H1 (cell line): ENCODE results near the gene DYNC2H1. TPM values are rescaled to one million over a fixed set of nuclear protein-coding genes. Genes with fewer than 3 reads are reported as not detected.

Experiments
- CTCF ChIA-PET: fragments of 300-600 bp; sonication (Branson Sonifier 250); formaldehyde crosslinking; loops from one replicate; lab custom pipeline; 2021; ENCODE audit not compliant: partially characterized antibody; lab: Charles Lee
- POLR2A ChIA-PET: fragments of 300-600 bp; sonication (Branson Sonifier 250); formaldehyde crosslinking; loops from one replicate; lab custom pipeline; 2021; ENCODE audit warnings: inconsistent platforms; ENCODE audit not compliant: partially characterized antibody; lab: Charles Lee
- DNase-seq, 2 experiments: peaks; one replicate each; pipeline versions ENCODE4 v3.0.0 to v3.0.0-alpha.2; 2010 to 2022; ENCODE audit warnings: low spot score in 2 of 2, low read depth in 1 of 2, mixed read lengths in 1 of 2
- FAIRE-seq: peaks from 2 replicates; lab custom pipeline; 2011; peaks lifted over from hg19 to GRCh38; lab: Jason Lieb, UNC
- H2AFZ ChIP-seq: 2 replicates; pipeline ENCODE4 v1.8.1; 2012; ENCODE audit warnings: low read length, inconsistent platforms
- H2AK5ac ChIP-seq: 2 replicates; pipeline ENCODE4 v1.6.1; 2013; ENCODE audit warnings: low read depth, low read length
- H2BK120ac ChIP-seq: replicated peaks from 2 replicates; pipeline ENCODE3; 2013; ENCODE audit warnings: low read depth, low read length, inconsistent platforms
- H2BK12ac ChIP-seq: 2 replicates; pipeline ENCODE4 v1.6.1; 2013; ENCODE audit warnings: low read depth, low read length
- H2BK15ac ChIP-seq: 2 replicates; pipeline ENCODE4 v1.6.1; 2013; ENCODE audit warnings: low read length
- H2BK20ac ChIP-seq: 2 replicates; pipeline ENCODE4 v1.6.1; 2013; ENCODE audit warnings: low read length
- H2BK5ac ChIP-seq: 2 replicates; pipeline ENCODE4 v1.6.1; 2013; ENCODE audit warnings: low read depth, low read length
- H3K14ac ChIP-seq: 2 replicates; pipeline ENCODE4 v1.6.1; 2013; ENCODE audit warnings: inconsistent platforms; ENCODE audit not compliant: insufficient read length
- H3K18ac ChIP-seq: 2 replicates; pipeline ENCODE4 v1.6.1; 2013; ENCODE audit warnings: low read length; ENCODE audit errors: extremely low read depth
- H3K23ac ChIP-seq: 2 replicates; pipeline ENCODE4 v1.6.1; 2013; ENCODE audit warnings: inconsistent platforms; ENCODE audit not compliant: insufficient read length
- H3K23me2 ChIP-seq: 2 replicates; pipeline ENCODE4 v1.6.1; 2013; ENCODE audit warnings: low read depth, low read length
- H3K27ac ChIP-seq: 2 replicates; pipeline ENCODE4 v1.6.1; 2011; ENCODE audit warnings: low read depth, low read length, inconsistent platforms
- H3K27me3 ChIP-seq, 4 experiments: replicated peaks in 1 of 4; 1 replicate in 1 of 4; 2 replicates in 3 of 4; pipeline versions ENCODE4 v1.6.1 to v1.8.1; 2011 to 2013; ENCODE audit warnings: low read length in 3 of 4, mild to moderate bottlenecking in 3 of 4, inconsistent platforms in 2 of 4, mixed read lengths in 2 of 4, moderate library complexity in 1 of 4; ENCODE audit not compliant: control insufficient read depth in 3 of 4, insufficient read depth in 3 of 4; ENCODE audit errors: extremely low read depth in 1 of 4
- H3K36me3 ChIP-seq, 4 experiments: 2 replicates each; pipeline versions ENCODE4 v1.6.1 to v1.8.1; 2011 to 2013; ENCODE audit warnings: mild to moderate bottlenecking in 4 of 4, low read length in 3 of 4, moderate library complexity in 2 of 4, control low read depth in 1 of 4, inconsistent platforms in 1 of 4; ENCODE audit not compliant: insufficient read depth in 4 of 4, control insufficient read depth in 2 of 4
- H3K4ac ChIP-seq: replicated peaks from 2 replicates; pipeline ENCODE3; 2013; ENCODE audit warnings: low read length, low read depth, mixed read lengths, inconsistent platforms; ENCODE audit not compliant: insufficient read length
- H3K4me1 ChIP-seq, 4 experiments: replicated peaks in 1 of 4; 1 replicate in 1 of 4; 2 replicates in 3 of 4; pipeline versions ENCODE4 v1.6.1 to v1.8.1; 2011 to 2013; ENCODE audit warnings: low read length in 3 of 4, inconsistent platforms in 2 of 4, mixed read lengths in 1 of 4; ENCODE audit not compliant: insufficient read depth in 4 of 4, control insufficient read depth in 3 of 4
- H3K4me2 ChIP-seq, 2 experiments: 2 replicates each; pipeline versions ENCODE4 v1.6.1 to v1.8.1; 2011 to 2013; ENCODE audit warnings: low read depth in 2 of 2, low read length in 2 of 2, control low read depth in 1 of 2, inconsistent platforms in 1 of 2, mild to moderate bottlenecking in 1 of 2; ENCODE audit not compliant: insufficient read depth in 1 of 2
- H3K4me3 ChIP-seq, 4 experiments: fragments of 200-600, 300-600 bp in 1 of 4; sonication (generic), shearing (Covaris generic), sonication (Bioruptor Twin) in 1 of 4; 2 replicates each; pipeline versions ENCODE4 v1.5.1 to v1.8.1; 2011 to 2016; ENCODE audit warnings: low read length in 4 of 4, low read depth in 3 of 4, control low read depth in 2 of 4, inconsistent platforms in 2 of 4, mild to moderate bottlenecking in 2 of 4, mixed read lengths in 1 of 4, moderate library complexity in 1 of 4; ENCODE audit not compliant: insufficient read depth in 2 of 4; ENCODE audit errors: extremely low read depth in 1 of 4
- H3K56ac ChIP-seq: replicated peaks from 2 replicates; pipeline ENCODE3; 2013; ENCODE audit warnings: low read depth, mild to moderate bottlenecking, mixed read lengths, low read length, inconsistent platforms; ENCODE audit not compliant: insufficient read length
- H3K79me1 ChIP-seq: 2 replicates; pipeline ENCODE4 v1.6.1; 2013; ENCODE audit warnings: low read depth, low read length, control low read depth
- H3K79me2 ChIP-seq, 2 experiments: 2 replicates each; pipeline versions ENCODE4 v1.6.1 to v1.8.1; 2012 to 2013; ENCODE audit warnings: low read length in 2 of 2, mild to moderate bottlenecking in 2 of 2, inconsistent platforms in 1 of 2; ENCODE audit not compliant: insufficient read depth in 2 of 2, control insufficient read depth in 1 of 2
- H3K9ac ChIP-seq, 4 experiments: replicated peaks in 1 of 4; 1 replicate in 1 of 4; 2 replicates in 3 of 4; pipeline versions ENCODE4 v1.6.1 to v1.8.1; 2011 to 2013; ENCODE audit warnings: low read depth in 3 of 4, low read length in 3 of 4, control low read depth in 2 of 4, mild to moderate bottlenecking in 2 of 4, moderate library complexity in 2 of 4, inconsistent platforms in 1 of 4; ENCODE audit errors: extremely low read depth in 1 of 4
- H3K9me3 ChIP-seq, 2 experiments: 2 replicates each; pipeline versions ENCODE4 v1.6.1 to v1.8.1; 2012 to 2013; ENCODE audit warnings: mild to moderate bottlenecking in 2 of 2, moderate library complexity in 2 of 2, control low read depth in 1 of 2, inconsistent platforms in 1 of 2, low read depth in 1 of 2, low read length in 1 of 2, mixed read lengths in 1 of 2; ENCODE audit not compliant: insufficient read depth in 2 of 2
- H4K20me1 ChIP-seq, 2 experiments: replicated peaks in 1 of 2; 2 replicates each; pipeline versions ENCODE3 to v1.8.1; 2011 to 2013; ENCODE audit warnings: inconsistent platforms in 2 of 2, low read length in 2 of 2, mild to moderate bottlenecking in 1 of 2; ENCODE audit not compliant: insufficient read depth in 2 of 2, control insufficient read depth in 1 of 2
- H4K5ac ChIP-seq: 2 replicates; pipeline ENCODE4 v1.6.1; 2013; ENCODE audit warnings: low read length, low read depth, mixed read lengths, inconsistent platforms; ENCODE audit not compliant: insufficient read length
- H4K8ac ChIP-seq: 2 replicates; pipeline ENCODE4 v1.8.0; 2013; ENCODE audit warnings: mild to moderate bottlenecking, moderate library complexity, low read length, inconsistent platforms; ENCODE audit not compliant: insufficient read depth; ENCODE audit errors: extremely low read depth
- H4K91ac ChIP-seq: replicated peaks from 2 replicates; pipeline ENCODE3; 2013; ENCODE audit warnings: low read length, mixed read lengths, inconsistent platforms; ENCODE audit not compliant: insufficient read length
- CHD1 ChIP-seq: IDR thresholded peaks from 2 replicates; pipeline ENCODE4 v1.6.1; 2012; ENCODE audit warnings: low read depth, low read length, improper control_type of control experiment
- FOSL1 ChIP-seq: IDR thresholded peaks from 2 replicates; pipeline ENCODE4 v1.6.1; 2011; ENCODE audit warnings: mild to moderate bottlenecking, low read depth, low read length, moderate library complexity; ENCODE audit not compliant: insufficient read depth
- MAFK ChIP-seq: IDR thresholded peaks from 2 replicates; pipeline ENCODE4 v1.6.1; 2012; ENCODE audit warnings: low read depth, mild to moderate bottlenecking, improper control_type of control experiment, low read length
- POU5F1 ChIP-seq: IDR thresholded peaks from 2 replicates; pipeline ENCODE4 v1.6.1; 2011; ENCODE audit warnings: low read depth, mild to moderate bottlenecking, low read length, moderate library complexity
- RFX5 ChIP-seq: IDR thresholded peaks from 2 replicates; pipeline ENCODE4 v1.6.1; 2011; ENCODE audit warnings: low read depth, low read length, improper control_type of control experiment, borderline replicate concordance
- SIN3A ChIP-seq, 2 experiments: IDR thresholded peaks in 1 of 2; conservative IDR thresholded peaks in 1 of 2; 2 replicates each; pipeline ENCODE4 v1.6.1; 2011 to 2012; ENCODE audit warnings: low read length in 2 of 2, improper control_type of control experiment in 1 of 2, low read depth in 1 of 2, mild to moderate bottlenecking in 1 of 2
- SP4 ChIP-seq: IDR thresholded peaks from 2 replicates; pipeline ENCODE4 v1.6.1; 2012; ENCODE audit warnings: low read length, inconsistent platforms
- polyA plus RNA-seq, 7 experiments: library from polyadenylated mRNA; depleted of rRNA in 3 of 7; stranded (reverse) in 5 of 7; unstranded in 2 of 7; fragments of >200 nt in 5 of 7; fragments of 200-250 nt in 2 of 7; gene quantifications; 1 replicate in 5 of 7; 2 replicates in 1 of 7; 4 replicates in 1 of 7; pipeline versions ENCODE4 v1.2.1 to v1.2.3, GENCODE V29; 2011 to 2013; ENCODE audit warnings: missing spikeins in 2 of 7, mixed read lengths in 2 of 7
- total RNA-seq: library from RNA; stranded (reverse); fragmentation: NEBNext Ultra II Directional; extraction: Animal tissue kit (Norgen Biotek cat#: 25700); gene quantifications from 2 replicates; pipeline ENCODE4 v1.2.1, GENCODE V29; 2021

DYNC2H1 gene
- total and polyA plus RNA-seq, 2 of the 8 experiments (the other 6 are each of a cell fraction or from before 2014, with no cell fraction given): 6.2 to 12.0 TPM

- TF ChIP-seq POU5F1: no peak
These were observed 163.7 kb downstream of the DYNC2H1 start (continued) for GRCh38 chr11:103272876-103273275.

- H3K4me2 ChIP-seq: no peak overlapping the region
- no peak overlapping the region for H4K5ac ChIP-seq
- no peak overlapping the region for H4K8ac ChIP-seq
- H3K4me1 ChIP-seq: no peaks in the 10 kb centered on the region
- H2BK15ac ChIP-seq: no peak overlapping the region
- H3K4ac ChIP-seq: no peak overlapping the region
- H3K9ac ChIP-seq: no peak overlapping the region
- H4K20me1 ChIP-seq: no peaks in the 10 kb centered on the region
- H2BK5ac ChIP-seq: no peak overlapping the region
- no peak overlapping the region for H2BK120ac ChIP-seq
- FAIRE-seq (no peak), DNase-seq (no peak)
- H3K23ac ChIP-seq: no peak overlapping the region
- no peak overlapping the region for H2AK5ac ChIP-seq
- ChIA-PET POLR2A (no interaction called here), CTCF (no interaction called here)
- no peaks in the 10 kb centered on the region for H3K79me2 ChIP-seq
- H3K23me2 ChIP-seq: no peaks in the 10 kb centered on the region
- H3K27ac ChIP-seq: no peak overlapping the region
- H3K14ac ChIP-seq: no peak overlapping the region
- no peak overlapping the region for H2BK20ac ChIP-seq
- no peak overlapping the region for H3K56ac ChIP-seq
- TF ChIP-seq RFX5 (no peak), SP4 (no peak), MAFK (no peak), SIN3A (conservative IDR thresholded peaks at IDR 0.05 in 1 of 2, IDR thresholded peaks at IDR 0.05 in 1 of 2; ENCODE audit: low read depth in 1 of 2, low read length in 2 of 2) (no peak), CHD1 (no peak), FOSL1 (no peak)
- no peak overlapping the region for H4K91ac ChIP-seq
- H3K27me3 ChIP-seq: no peaks in the 10 kb centered on the region
- H2AFZ ChIP-seq: no peak overlapping the region
- H3K9me3 ChIP-seq: no peaks in the 10 kb centered on the region
- H3K18ac ChIP-seq: no peak overlapping the region
- no peaks in the 10 kb centered on the region for H3K79me1 ChIP-seq
- H3K4me3 ChIP-seq: no peak overlapping the region
- H3K36me3 ChIP-seq: no peaks in the 10 kb centered on the region
- H2BK12ac ChIP-seq: no peak overlapping the region
These were observed 164.8 kb downstream of the DYNC2H1 start for GRCh38 chr11:103274025-103274424.
